DOHH2 (cell line): ENCODE measurements around the gene ACCSL.

Source experiments
- H3F3A ChIP-seq: fragments of 200-600 bp; sonication (generic), shearing (Covaris generic); 2 replicates; pipeline ENCODE4 v1.6.0; 2016; ENCODE audit warnings: antibody characterized with exemption, mild to moderate bottlenecking; ENCODE audit not compliant: control insufficient read depth, insufficient read depth
- H3K27ac ChIP-seq: fragments of 200-600 bp; sonication (generic); 2 replicates; pipeline ENCODE4 v1.5.1; 2014; ENCODE audit warnings: low read depth, mild to moderate bottlenecking, low read length, moderate library complexity
- H3K27me3 ChIP-seq: fragments of 200-600 bp; sonication (generic); 2 replicates; pipeline ENCODE4 v1.6.1; 2014; ENCODE audit warnings: mild to moderate bottlenecking, low read length, mixed read lengths; ENCODE audit not compliant: control insufficient read depth
- H3K36me3 ChIP-seq: fragments of 200-600 bp; sonication (generic); 2 replicates; pipeline ENCODE4 v1.6.1; 2014; ENCODE audit warnings: mild to moderate bottlenecking, low read length, moderate library complexity, mixed read lengths; ENCODE audit not compliant: control insufficient read depth
- H3K4me1 ChIP-seq: fragments of 200-600 bp; sonication (generic); 2 replicates; pipeline ENCODE4 v1.6.1; 2014; ENCODE audit warnings: mild to moderate bottlenecking, low read length, mixed read lengths; ENCODE audit not compliant: control insufficient read depth
- H3K4me2 ChIP-seq: fragments of 200-600 bp; sonication (generic); 2 replicates; pipeline ENCODE4 v1.6.0; 2014; ENCODE audit warnings: mild to moderate bottlenecking, low read length, moderate library complexity
- H3K4me3 ChIP-seq: fragments of 200-600 bp; sonication (generic); 2 replicates; pipeline ENCODE4 v1.5.1; 2014; ENCODE audit warnings: mild to moderate bottlenecking, low read length, mixed read lengths
- H3K79me2 ChIP-seq: fragments of 200-600 bp; sonication (generic); 2 replicates; pipeline ENCODE4 v1.6.1; 2014; ENCODE audit warnings: mild to moderate bottlenecking, low read length, mixed read lengths; ENCODE audit not compliant: control insufficient read depth
- H3K9me2 ChIP-seq: fragments of 200-600 bp; sonication (generic); replicated peaks from 2 replicates; pipeline ENCODE4 v1.6.1; 2014; ENCODE audit warnings: mild to moderate bottlenecking, low read length, mixed read lengths; ENCODE audit not compliant: control insufficient read depth
- H3K9me3 ChIP-seq: fragments of 200-600 bp; sonication (generic); 2 replicates; pipeline ENCODE4 v1.6.1; 2014; ENCODE audit warnings: antibody characterized with exemption, low read length, mixed read lengths; ENCODE audit not compliant: control insufficient read depth, insufficient read depth
- H4K20me1 ChIP-seq: fragments of 200-600 bp; sonication (generic); 2 replicates; pipeline ENCODE4 v1.6.0; 2014; ENCODE audit warnings: low read depth, mild to moderate bottlenecking, antibody characterized with exemption, low read length, moderate library complexity; ENCODE audit not compliant: control insufficient read depth, insufficient read depth
- EZH2phosphoT487 ChIP-seq: fragments of 200-600 bp; sonication (generic); IDR thresholded peaks from 2 replicates; pipeline ENCODE4 v1.6.1; 2017; ENCODE audit warnings: borderline replicate concordance, mild to moderate bottlenecking, antibody characterized with exemption, low read length, moderate library complexity, mixed read lengths
- TF ChIP-seq, protein P1 (sequence below): fragments of 200-600 bp; sonication (generic); IDR thresholded peaks from one replicate; pipeline ENCODE4 v1.5.1; 2014; ENCODE audit warnings: antibody characterized with exemption, mild to moderate bottlenecking, low read depth, low read length; ENCODE audit not compliant: poor library complexity, severe bottlenecking

ACCSL gene

DNA sequence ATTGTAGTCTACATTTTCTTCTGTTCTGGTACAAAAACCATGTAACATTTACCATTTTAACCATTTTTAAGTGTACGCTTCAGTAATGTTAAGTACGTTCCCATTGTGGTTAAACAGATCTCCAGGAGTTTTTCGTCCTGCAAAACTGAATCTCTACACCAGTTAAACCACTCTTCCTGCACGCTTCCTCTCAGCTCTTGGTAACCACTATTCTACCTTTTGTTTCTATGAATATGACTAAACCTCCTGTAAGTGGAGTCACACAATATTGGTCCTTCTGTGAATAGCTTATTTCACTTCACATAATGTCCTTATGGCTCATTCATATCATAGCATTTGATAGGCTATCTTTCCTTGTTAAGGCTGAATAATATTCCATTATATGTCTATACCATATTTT, 40.6 kb downstream of the ACCSL start:
- TF ChIP-seq EZH2phosphoT487, result no peak
- TF ChIP-seq, protein P1, sequence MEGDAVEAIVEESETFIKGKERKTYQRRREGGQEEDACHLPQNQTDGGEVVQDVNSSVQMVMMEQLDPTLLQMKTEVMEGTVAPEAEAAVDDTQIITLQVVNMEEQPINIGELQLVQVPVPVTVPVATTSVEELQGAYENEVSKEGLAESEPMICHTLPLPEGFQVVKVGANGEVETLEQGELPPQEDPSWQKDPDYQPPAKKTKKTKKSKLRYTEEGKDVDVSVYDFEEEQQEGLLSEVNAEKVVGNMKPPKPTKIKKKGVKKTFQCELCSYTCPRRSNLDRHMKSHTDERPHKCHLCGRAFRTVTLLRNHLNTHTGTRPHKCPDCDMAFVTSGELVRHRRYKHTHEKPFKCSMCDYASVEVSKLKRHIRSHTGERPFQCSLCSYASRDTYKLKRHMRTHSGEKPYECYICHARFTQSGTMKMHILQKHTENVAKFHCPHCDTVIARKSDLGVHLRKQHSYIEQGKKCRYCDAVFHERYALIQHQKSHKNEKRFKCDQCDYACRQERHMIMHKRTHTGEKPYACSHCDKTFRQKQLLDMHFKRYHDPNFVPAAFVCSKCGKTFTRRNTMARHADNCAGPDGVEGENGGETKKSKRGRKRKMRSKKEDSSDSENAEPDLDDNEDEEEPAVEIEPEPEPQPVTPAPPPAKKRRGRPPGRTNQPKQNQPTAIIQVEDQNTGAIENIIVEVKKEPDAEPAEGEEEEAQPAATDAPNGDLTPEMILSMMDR, result no peak
- H4K20me1 ChIP-seq, result no peaks in the 10 kb centered on the region

DNA sequence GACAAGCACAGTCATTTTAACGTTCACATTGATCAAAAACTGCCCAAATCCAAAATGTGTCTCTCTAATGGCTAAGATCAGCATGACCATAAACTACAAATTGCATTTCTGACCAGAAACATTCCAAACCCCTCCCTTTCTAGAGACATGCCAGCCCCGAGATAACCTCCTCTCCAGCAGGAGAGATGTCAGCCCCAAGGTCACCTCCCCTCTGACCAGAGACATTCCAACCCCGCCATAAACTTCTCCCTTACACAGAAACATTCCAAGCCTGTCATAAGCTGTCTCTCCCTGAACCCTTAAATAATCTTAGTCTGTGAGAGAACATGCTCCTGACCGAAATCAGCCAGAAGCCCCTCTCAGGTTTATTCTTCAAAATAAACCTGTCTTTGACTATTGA, 41.1 kb downstream of the ACCSL start:
- Histone ChIP-seq H3K4me2 (no peak overlapping the region), H4K20me1 (no peaks in the 10 kb centered on the region), H3K36me3 (no peaks in the 10 kb centered on the region), H3K9me2 (no peaks in the 10 kb centered on the region), H3K4me1 (peaks cover 3% of the 10 kb centered on the region; the same call in 1 of the 2 replicates), H3F3A (no peaks in the 10 kb centered on the region), H3K27me3 (peaks cover 4% of the 10 kb centered on the region; the same call in 1 of the 2 replicates), H3K9me3 (0 out of 2 replicates have a peak, but pooled peaks cover 2% of the 10 kb centered on the region), H3K27ac (no peak overlapping the region), H3K79me2 (no peaks in the 10 kb centered on the region), H3K4me3 (no peak overlapping the region)
- TF ChIP-seq EZH2phosphoT487, result no peak
- TF ChIP-seq, protein P1, result no peak

More for the DNA sequence above, 40.6 kb downstream of the ACCSL start:
- Histone ChIP-seq H3K4me1 (peaks cover 3% of the 10 kb centered on the region; the same call in 1 of the 2 replicates), H3K9me3 (0 out of 2 replicates have a peak, but pooled peaks cover 2% of the 10 kb centered on the region), H3K9me2 (no peaks in the 10 kb centered on the region), H3K27ac (no peak overlapping the region), H3K4me2 (no peak overlapping the region), H3F3A (no peaks in the 10 kb centered on the region), H3K4me3 (no peak overlapping the region), H3K27me3 (peaks cover 4% of the 10 kb centered on the region; the same call in 1 of the 2 replicates), H3K79me2 (no peaks in the 10 kb centered on the region), H3K36me3 (no peaks in the 10 kb centered on the region)

DNA sequence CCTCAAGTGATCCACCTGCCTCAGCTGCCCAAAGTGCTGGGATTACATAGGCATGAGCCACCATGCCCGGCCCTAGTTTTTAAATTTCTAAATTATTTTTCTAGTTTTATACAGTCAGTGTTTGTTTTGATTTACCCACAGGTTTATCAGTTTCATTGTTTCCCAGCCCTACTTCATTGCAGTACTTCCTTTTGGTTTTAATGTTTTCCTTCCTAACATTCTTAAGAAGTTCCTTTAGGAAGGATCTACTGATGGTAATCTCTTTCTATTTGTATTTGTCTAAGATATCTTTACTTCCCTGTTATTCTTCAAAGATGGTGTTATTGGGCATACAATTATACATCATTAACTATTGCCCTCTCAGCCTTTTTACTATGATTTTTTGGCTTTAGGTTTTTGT, 42.8 kb downstream of the ACCSL start:
- H3K36me3 ChIP-seq, result no peaks in the 10 kb centered on the region
- H3K79me2 ChIP-seq, result no peaks in the 10 kb centered on the region
- no peaks in the 10 kb centered on the region for H3K9me2 ChIP-seq
- peaks cover 4% of the 10 kb centered on the region; the same call in 1 of the 2 replicates for H3K27me3 ChIP-seq
- H3K27ac ChIP-seq, result no peak overlapping the region
- 0 out of 2 replicates have a peak, but pooled peaks cover under 1% of the 10 kb centered on the region for H3K9me3 ChIP-seq
- no peaks in the 10 kb centered on the region for H3F3A ChIP-seq
- TF ChIP-seq, protein P1, result no peak
- TF ChIP-seq EZH2phosphoT487, result no peak
- H3K4me2 ChIP-seq, result no peak overlapping the region
- no peaks in the 10 kb centered on the region for H4K20me1 ChIP-seq
- peaks cover 9% of the 10 kb centered on the region for H3K4me1 ChIP-seq
- no peak overlapping the region for H3K4me3 ChIP-seq
